Measurements from ENCODE around the gene TOP3B.
A peak's percentile ranks its signal among the peaks of the same experiment; 100 is the strongest.

The TOP3B gene

GRCh38 chr22:21982338-21982965 lies at the start of gene TOP3B:
TOP3B (minus strand) TSS chr22:21982787; CDS start chr22:21975709, 7,078 bp downstream.
- in situ Hi-C loops (cut with MboI; ENCODE audit: low sequenced_read_pairs, unreplicated experiment): no loop called here
- no peak for TF ChIP-seq CTCF (IDR thresholded peaks at IDR 0.05; ENCODE audit: borderline replicate concordance, control extremely low read depth, extremely low read depth, insufficient read depth, missing control alignments)

GRCh38 chr22:22031183-22031945 lies 48.8 kb upstream of the TOP3B start:
- in situ Hi-C loops (cut with MboI; ENCODE audit: low sequenced_read_pairs, unreplicated experiment): loop anchor here (10.0 kb wide), 1 partner anchor 173 kb away; no protein-coding TSS in a partner anchor
- TF ChIP-seq CTCF (IDR thresholded peaks at IDR 0.05; ENCODE audit: borderline replicate concordance, control extremely low read depth, extremely low read depth, insufficient read depth, missing control alignments): no peak
- DNase-seq (ENCODE audit: low spot score): no peak

More at GRCh38 chr22:21982338-21982965, at the start of gene TOP3B:
- peak; percentile 93 for DNase-seq (ENCODE audit: low spot score)

GRCh38 chr22:22030493-22031182 lies 48.1 kb upstream of the TOP3B start:
- peak; percentile 93 for TF ChIP-seq CTCF (IDR thresholded peaks at IDR 0.05; ENCODE audit: borderline replicate concordance, control extremely low read depth, extremely low read depth, insufficient read depth, missing control alignments)
- in situ Hi-C loops (cut with MboI; ENCODE audit: low sequenced_read_pairs, unreplicated experiment): loop anchor here (10.0 kb wide), 1 partner anchor 174 kb away; no protein-coding TSS in a partner anchor
- peak; percentile 79 for DNase-seq (ENCODE audit: low spot score)

- no peak for DNase-seq (ENCODE audit: low spot score)
- in situ Hi-C loops (cut with MboI; ENCODE audit: low sequenced_read_pairs, unreplicated experiment): no loop called here
- TF ChIP-seq CTCF (IDR thresholded peaks at IDR 0.05; ENCODE audit: borderline replicate concordance, control extremely low read depth, extremely low read depth, insufficient read depth, missing control alignments): no peak
These were observed 45.4 kb upstream of the TOP3B start for GRCh38 chr22:22027955-22028354.

GRCh38 chr22:22026157-22026831 lies 43.7 kb upstream of the TOP3B start:
- in situ Hi-C loops (cut with MboI; ENCODE audit: low sequenced_read_pairs, unreplicated experiment): no loop called here
- TF ChIP-seq CTCF (IDR thresholded peaks at IDR 0.05; ENCODE audit: borderline replicate concordance, control extremely low read depth, extremely low read depth, insufficient read depth, missing control alignments): no peak
- peak; percentile 82 for DNase-seq (ENCODE audit: low spot score)
